Endothelial cell (in vitro differentiated cells): Measurements from ENCODE around the gene ZNF438. TPM values are rescaled to one million over a fixed set of nuclear protein-coding genes. Genes with fewer than 3 reads are reported as not detected.

ENCODE experiments used
- DNase-seq: peaks from one replicate; pipeline ENCODE4 v3.0.0; 2021; ENCODE audit warnings: low spot score
- H3K27ac Mint-ChIP-seq: one replicate; pipeline ENCODE4 v1.8.0; 2021; ENCODE audit warnings: mixed read lengths, inconsistent platforms; ENCODE audit not compliant: unreplicated experiment
- H3K27me3 Mint-ChIP-seq: one replicate; pipeline ENCODE4 v1.8.0; 2021; ENCODE audit warnings: mild to moderate bottlenecking, moderate library complexity, mixed read lengths, inconsistent platforms; ENCODE audit not compliant: unreplicated experiment
- H3K36me3 Mint-ChIP-seq: one replicate; pipeline ENCODE4 v1.8.0; 2021; ENCODE audit warnings: mild to moderate bottlenecking, low read depth, mixed read lengths, inconsistent platforms; ENCODE audit not compliant: unreplicated experiment
- H3K4me1 Mint-ChIP-seq: one replicate; pipeline ENCODE4 v1.8.0; 2021; ENCODE audit warnings: mild to moderate bottlenecking, mixed read lengths, inconsistent platforms; ENCODE audit not compliant: unreplicated experiment
- H3K4me3 Mint-ChIP-seq: one replicate; pipeline ENCODE4 v1.8.0; 2021; ENCODE audit warnings: mild to moderate bottlenecking, mixed read lengths, inconsistent platforms; ENCODE audit not compliant: unreplicated experiment
- H3K9me3 Mint-ChIP-seq: one replicate; pipeline ENCODE4 v1.8.0; 2021; ENCODE audit warnings: mixed read lengths, inconsistent platforms; ENCODE audit not compliant: unreplicated experiment
- CTCF ChIP-seq: fragments of 200-600 bp; sonication (generic); IDR thresholded peaks from one replicate; pipeline ENCODE4 v1.5.0; 2021; ENCODE audit warnings: antibody characterized with exemption; ENCODE audit not compliant: unreplicated experiment
- total RNA-seq: library from RNA; stranded (reverse); fragmentation: NEBNext Ultra II Directional; extraction: Animal tissue kit (Norgen Biotek cat#: 25700); gene quantifications from one replicate; pipeline ENCODE4 v1.2.1, GENCODE V29; 2021; ENCODE audit not compliant: unreplicated experiment

ZNF438 gene
- total RNA-seq, 1 donor from 2014 or later: 4.3 TPM

- Mint-ChIP-seq H3K4me3 (no peak overlapping the region), H3K4me1 (peaks cover 40% of the 10 kb centered on the region), H3K27me3 (peaks cover 2% of the 10 kb centered on the region), H3K36me3 (no peaks in the 10 kb centered on the region), H3K9me3 (no peaks in the 10 kb centered on the region), H3K27ac (peak overlapping the region; percentile 34)
- DNase-seq: no peak
- TF ChIP-seq CTCF: no peak
Measured at GRCh38 chr10:31014161-31014875, 17.3 kb downstream of the ZNF438 start.

GRCh38 chr10:31013331-31013730, 18.3 kb downstream of the ZNF438 start:
- peak overlapping the region; percentile 11 for H3K4me3 Mint-ChIP-seq
- peak overlapping the region; percentile 34 for H3K27ac Mint-ChIP-seq
- DNase-seq: no peak
- no peaks in the 10 kb centered on the region for H3K36me3 Mint-ChIP-seq
- no peaks in the 10 kb centered on the region for H3K9me3 Mint-ChIP-seq
- peaks cover 2% of the 10 kb centered on the region for H3K27me3 Mint-ChIP-seq
- no peak for TF ChIP-seq CTCF
- H3K4me1 Mint-ChIP-seq: peaks cover 33% of the 10 kb centered on the region

GRCh38 chr10:31011665-31012022, 20.0 kb downstream of the ZNF438 start:
- Mint-ChIP-seq H3K36me3 (no peaks in the 10 kb centered on the region), H3K4me1 (peaks cover 33% of the 10 kb centered on the region), H3K9me3 (no peaks in the 10 kb centered on the region), H3K4me3 (no peak overlapping the region), H3K27me3 (peaks cover 2% of the 10 kb centered on the region), H3K27ac (no peak overlapping the region)
- no peak for DNase-seq
- no peak for TF ChIP-seq CTCF

- H3K27me3 Mint-ChIP-seq: peaks cover 2% of the 10 kb centered on the region
- H3K36me3 Mint-ChIP-seq: no peaks in the 10 kb centered on the region
- DNase-seq: no peak
- TF ChIP-seq CTCF: no peak
- H3K4me3 Mint-ChIP-seq: no peak overlapping the region
- H3K4me1 Mint-ChIP-seq: peaks cover 34% of the 10 kb centered on the region
- no peaks in the 10 kb centered on the region for H3K9me3 Mint-ChIP-seq
- no peak overlapping the region for H3K27ac Mint-ChIP-seq
Measured at GRCh38 chr10:31011017-31011664, 20.5 kb downstream of the ZNF438 start.

GRCh38 chr10:31010062-31010461, 21.6 kb downstream of the ZNF438 start:
- no peak for TF ChIP-seq CTCF
- Mint-ChIP-seq H3K4me3 (no peak overlapping the region), H3K4me1 (peaks cover 37% of the 10 kb centered on the region), H3K27me3 (peaks cover 2% of the 10 kb centered on the region), H3K9me3 (no peaks in the 10 kb centered on the region), H3K36me3 (no peaks in the 10 kb centered on the region), H3K27ac (no peak overlapping the region)
- no peak for DNase-seq
